ENCODE data around the gene PGS1.
A peak's percentile ranks its signal among the peaks of the same experiment; 100 is the strongest.

The PGS1 gene

GRCh38 chr17:78349891-78350642, 28.4 kb upstream of the PGS1 start:
- peaks cover 19% of the 10 kb centered on the region for H3K4me1 ChIP-seq (ENCODE audit: insufficient read depth, low read length)
- no peaks in the 10 kb centered on the region for H3K9me3 ChIP-seq (ENCODE audit: insufficient read depth, low read depth, low read length)
- no peaks in the 10 kb centered on the region for H3K36me3 ChIP-seq (ENCODE audit: insufficient read depth, low read depth, low read length)
- H3K27me3 ChIP-seq (ENCODE audit: insufficient read depth, low read length), result peaks cover 28% of the 10 kb centered on the region
- no peak overlapping the region for H3K27ac ChIP-seq (ENCODE audit: low read length)
- no peak overlapping the region for H3K9ac ChIP-seq (ENCODE audit: low read depth, low read length)
- H3K4me3 ChIP-seq (ENCODE audit: low read length), result no peak overlapping the region

DNA sequence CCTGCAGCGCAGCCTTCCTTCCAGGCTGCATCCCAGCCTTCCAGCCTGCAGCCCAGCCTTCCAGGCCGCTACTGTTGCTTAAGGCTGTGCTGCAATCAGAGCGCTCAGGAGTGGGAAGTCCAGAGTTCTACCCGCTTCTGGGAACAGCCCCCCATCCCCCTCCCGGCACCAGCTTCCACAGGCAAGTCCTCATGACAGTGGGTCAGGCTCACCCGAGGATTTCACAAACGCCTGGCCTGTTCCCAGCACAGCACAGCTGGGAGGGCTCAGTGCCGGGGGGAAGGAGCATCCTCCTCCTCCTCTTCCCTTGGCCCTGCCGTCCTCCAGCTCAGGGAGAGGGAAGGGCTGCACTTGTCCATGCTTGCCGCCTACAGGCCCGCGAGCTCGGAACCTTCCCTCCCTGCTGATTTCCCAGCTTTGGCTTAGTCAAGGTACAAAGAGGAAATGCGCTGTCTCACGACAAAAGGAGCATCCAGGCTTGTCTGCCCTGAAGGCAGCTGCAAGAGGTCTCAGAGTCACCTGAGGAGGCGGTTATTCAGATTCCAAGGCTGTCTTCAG, 26.9 kb upstream of the PGS1 start:
- Histone ChIP-seq H3K4me1 (ENCODE audit: insufficient read depth, low read length) (peaks cover 26% of the 10 kb centered on the region), H3K9me3 (ENCODE audit: insufficient read depth, low read depth, low read length) (no peaks in the 10 kb centered on the region), H3K36me3 (ENCODE audit: insufficient read depth, low read depth, low read length) (no peaks in the 10 kb centered on the region), H3K4me3 (ENCODE audit: low read length) (peak overlapping the region; percentile 65; the same call in 1 of the 2 replicates), H3K27ac (ENCODE audit: low read length) (peak overlapping the region; percentile 52), H3K27me3 (ENCODE audit: insufficient read depth, low read length) (peaks cover 31% of the 10 kb centered on the region), H3K9ac (ENCODE audit: low read depth, low read length) (peak overlapping the region; percentile 43; the same call in 1 of the 2 replicates)

- peaks cover 39% of the 10 kb centered on the region for H3K4me1 ChIP-seq (ENCODE audit: insufficient read depth, low read length)
- H3K9ac ChIP-seq (ENCODE audit: low read depth, low read length), result peak overlapping the region; percentile 31; the same call in 1 of the 2 replicates
- peak overlapping the region; percentile 56; the same call in 1 of the 2 replicates for H3K4me3 ChIP-seq (ENCODE audit: low read length)
- H3K36me3 ChIP-seq (ENCODE audit: insufficient read depth, low read depth, low read length), result peaks cover 20% of the 10 kb centered on the region
- H3K9me3 ChIP-seq (ENCODE audit: insufficient read depth, low read depth, low read length), result no peaks in the 10 kb centered on the region
- peaks cover 51% of the 10 kb centered on the region for H3K27me3 ChIP-seq (ENCODE audit: insufficient read depth, low read length)
- H3K27ac ChIP-seq (ENCODE audit: low read length), result peak overlapping the region; percentile 69
Observed at GRCh38 chr17:78353834-78354233, 24.6 kb upstream of the PGS1 start.

DNA sequence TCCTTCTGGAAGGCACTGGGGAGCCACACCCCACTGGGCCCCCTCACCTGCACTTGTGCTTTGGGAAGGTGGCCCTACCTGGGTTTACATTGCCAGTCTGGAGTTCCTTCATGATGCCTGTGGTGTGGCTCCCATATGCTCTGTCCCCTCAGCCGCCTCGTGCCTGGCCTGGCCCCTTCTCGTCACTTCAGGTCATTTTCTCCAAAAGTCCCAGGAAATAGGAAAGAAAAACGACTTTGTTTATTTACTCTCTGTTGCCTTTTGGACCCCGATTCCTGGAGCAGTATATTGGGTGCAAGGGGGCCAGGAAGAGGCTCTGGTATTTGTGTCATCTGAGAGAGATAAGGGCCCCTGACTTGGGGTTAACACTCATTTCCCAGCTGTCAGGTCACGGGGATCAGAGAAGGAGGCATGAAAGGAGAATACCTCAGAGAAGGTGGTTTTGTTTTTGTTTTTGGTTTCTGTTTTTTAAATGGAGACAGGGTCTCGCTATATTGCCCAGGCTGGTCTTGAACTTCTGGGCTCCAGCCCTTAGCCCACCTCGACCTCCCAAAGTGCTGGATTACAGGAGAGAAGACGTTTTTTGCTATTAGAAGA, 23.3 kb upstream of the PGS1 start:
- H3K27ac ChIP-seq (ENCODE audit: low read length), result no peak overlapping the region
- H3K4me3 ChIP-seq (ENCODE audit: low read length), result no peak overlapping the region
- H3K9me3 ChIP-seq (ENCODE audit: insufficient read depth, low read depth, low read length), result no peaks in the 10 kb centered on the region
- H3K4me1 ChIP-seq (ENCODE audit: insufficient read depth, low read length), result peaks cover 39% of the 10 kb centered on the region
- H3K9ac ChIP-seq (ENCODE audit: low read depth, low read length), result no peak overlapping the region
- H3K27me3 ChIP-seq (ENCODE audit: insufficient read depth, low read length), result peaks cover 59% of the 10 kb centered on the region
- H3K36me3 ChIP-seq (ENCODE audit: insufficient read depth, low read depth, low read length), result peaks cover 20% of the 10 kb centered on the region

- H3K9me3 ChIP-seq (ENCODE audit: insufficient read depth, low read depth, low read length), result no peaks in the 10 kb centered on the region
- H3K4me1 ChIP-seq (ENCODE audit: insufficient read depth, low read length), result peaks cover 39% of the 10 kb centered on the region
- H3K9ac ChIP-seq (ENCODE audit: low read depth, low read length), result no peak overlapping the region
- H3K27me3 ChIP-seq (ENCODE audit: insufficient read depth, low read length), result peaks cover 59% of the 10 kb centered on the region
- H3K4me3 ChIP-seq (ENCODE audit: low read length), result no peak overlapping the region
- no peak overlapping the region for H3K27ac ChIP-seq (ENCODE audit: low read length)
- H3K36me3 ChIP-seq (ENCODE audit: insufficient read depth, low read depth, low read length), result peaks cover 20% of the 10 kb centered on the region
Observed at GRCh38 chr17:78355701-78356100, 22.7 kb upstream of the PGS1 start.

GRCh38 chr17:78356101-78356713, 22.2 kb upstream of the PGS1 start:
- no peak overlapping the region for H3K27ac ChIP-seq (ENCODE audit: low read length)
- peaks cover 20% of the 10 kb centered on the region for H3K36me3 ChIP-seq (ENCODE audit: insufficient read depth, low read depth, low read length)
- peaks cover 59% of the 10 kb centered on the region for H3K27me3 ChIP-seq (ENCODE audit: insufficient read depth, low read length)
- no peak overlapping the region for H3K9ac ChIP-seq (ENCODE audit: low read depth, low read length)
- H3K9me3 ChIP-seq (ENCODE audit: insufficient read depth, low read depth, low read length), result no peaks in the 10 kb centered on the region
- H3K4me1 ChIP-seq (ENCODE audit: insufficient read depth, low read length), result peaks cover 41% of the 10 kb centered on the region
- H3K4me3 ChIP-seq (ENCODE audit: low read length), result no peak overlapping the region

DNA sequence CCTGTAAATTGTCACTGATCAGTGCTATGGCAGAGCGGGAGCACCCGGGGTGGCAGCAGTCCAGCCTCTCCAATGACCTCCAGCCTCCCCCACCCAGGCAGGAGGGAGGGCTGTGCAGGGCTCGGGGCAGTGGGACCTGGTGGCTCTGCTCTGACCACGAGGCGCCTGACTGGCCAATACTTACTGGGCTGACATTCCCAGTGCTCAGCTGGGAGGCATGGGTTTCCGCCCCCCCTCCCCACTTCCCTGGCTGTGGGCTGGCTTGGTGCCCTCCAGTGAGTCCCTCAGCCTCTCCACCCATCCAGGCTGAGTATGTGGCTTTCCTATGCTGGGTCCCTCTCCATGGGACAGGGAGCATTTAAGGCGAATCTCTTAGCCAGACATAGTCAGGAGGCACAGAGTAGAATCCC, 21.3 kb upstream of the PGS1 start:
- H3K4me1 ChIP-seq (ENCODE audit: insufficient read depth, low read length), result peaks cover 36% of the 10 kb centered on the region
- no peak overlapping the region for H3K9ac ChIP-seq (ENCODE audit: low read depth, low read length)
- peaks cover 58% of the 10 kb centered on the region for H3K27me3 ChIP-seq (ENCODE audit: insufficient read depth, low read length)

GRCh38 chr17:78357672-78358537, 20.5 kb upstream of the PGS1 start:
- Histone ChIP-seq H3K4me3 (ENCODE audit: low read length) (peak overlapping the region; percentile 86), H3K27me3 (ENCODE audit: insufficient read depth, low read length) (peaks cover 54% of the 10 kb centered on the region), H3K27ac (ENCODE audit: low read length) (no peak overlapping the region), H3K4me1 (ENCODE audit: insufficient read depth, low read length) (peaks cover 37% of the 10 kb centered on the region), H3K9me3 (ENCODE audit: insufficient read depth, low read depth, low read length) (no peaks in the 10 kb centered on the region), H3K9ac (ENCODE audit: low read depth, low read length) (no peak overlapping the region; the same call in 1 of the 2 replicates), H3K36me3 (ENCODE audit: insufficient read depth, low read depth, low read length) (peaks cover 20% of the 10 kb centered on the region)

More for the DNA sequence above, 21.3 kb upstream of the PGS1 start:
- Histone ChIP-seq H3K4me3 (ENCODE audit: low read length) (peak overlapping the region; percentile 86), H3K27ac (ENCODE audit: low read length) (no peak overlapping the region), H3K36me3 (ENCODE audit: insufficient read depth, low read depth, low read length) (peaks cover 20% of the 10 kb centered on the region), H3K9me3 (ENCODE audit: insufficient read depth, low read depth, low read length) (no peaks in the 10 kb centered on the region)

- Histone ChIP-seq H3K27me3 (ENCODE audit: insufficient read depth, low read length) (peaks cover 53% of the 10 kb centered on the region), H3K27ac (ENCODE audit: low read length) (no peak overlapping the region), H3K4me1 (ENCODE audit: insufficient read depth, low read length) (peaks cover 36% of the 10 kb centered on the region)
Observed at GRCh38 chr17:78358538-78359320, 19.7 kb upstream of the PGS1 start.

DNA sequence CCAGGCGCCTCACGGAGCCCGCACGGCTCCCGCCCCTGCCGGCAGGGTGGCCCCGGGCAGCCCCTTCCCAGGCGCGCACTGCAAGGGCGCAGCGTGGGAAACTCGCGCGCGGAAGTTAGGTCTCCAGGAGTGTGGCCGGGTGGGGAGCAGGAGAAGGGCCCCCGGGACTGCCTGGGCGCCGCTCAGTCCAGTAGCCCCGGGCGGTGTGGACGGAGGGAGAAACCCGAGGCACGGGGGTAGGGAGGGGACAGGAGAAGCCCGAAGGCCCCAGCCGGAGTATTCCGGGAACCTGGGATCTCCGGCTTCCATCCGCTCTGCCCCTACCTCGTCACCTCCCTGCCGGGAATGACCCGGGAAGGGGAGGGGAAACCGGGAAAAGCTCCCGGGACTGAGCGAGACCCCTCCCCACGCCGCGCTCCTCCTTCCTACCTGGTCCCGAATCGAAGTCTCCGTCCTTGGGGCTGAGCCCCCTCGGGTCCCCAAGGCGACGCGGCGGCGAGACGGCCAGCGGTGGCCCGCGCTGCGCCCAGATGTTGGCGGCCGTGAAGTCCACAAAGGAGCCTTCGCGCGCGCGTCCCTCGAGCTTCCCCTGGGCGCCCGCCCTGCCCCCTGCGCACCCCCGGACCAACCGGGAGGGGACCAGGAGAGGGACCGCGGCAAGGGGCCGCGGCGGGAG, 19.0 kb upstream of the PGS1 start:
- Histone ChIP-seq H3K36me3 (ENCODE audit: insufficient read depth, low read depth, low read length) (peaks cover 20% of the 10 kb centered on the region), H3K27ac (ENCODE audit: low read length) (no peak overlapping the region), H3K27me3 (ENCODE audit: insufficient read depth, low read length) (peaks cover 46% of the 10 kb centered on the region), H3K9ac (ENCODE audit: low read depth, low read length) (peak overlapping the region; percentile 85; the same call in 1 of the 2 replicates), H3K4me1 (ENCODE audit: insufficient read depth, low read length) (peaks cover 39% of the 10 kb centered on the region), H3K9me3 (ENCODE audit: insufficient read depth, low read depth, low read length) (no peaks in the 10 kb centered on the region), H3K4me3 (ENCODE audit: low read length) (peak overlapping the region; percentile 86)

More at GRCh38 chr17:78358538-78359320, 19.7 kb upstream of the PGS1 start:
- Histone ChIP-seq H3K9me3 (ENCODE audit: insufficient read depth, low read depth, low read length) (no peaks in the 10 kb centered on the region), H3K4me3 (ENCODE audit: low read length) (peak overlapping the region; percentile 86), H3K9ac (ENCODE audit: low read depth, low read length) (peak overlapping the region; percentile 85; the same call in 1 of the 2 replicates), H3K36me3 (ENCODE audit: insufficient read depth, low read depth, low read length) (peaks cover 20% of the 10 kb centered on the region)
